ENCODE data around the gene ACSF2.
A peak's percentile ranks its signal among the peaks of the same experiment; 100 is the strongest.
"Not testable (repeated sequence)": the region's sequence is repeated elsewhere in the genome, so short reads cannot be mapped to it uniquely, and the experiment has no call there.

Gene ACSF2

GRCh38 chr17:50465635-50466034 is 39.6 kb downstream of the ACSF2 start:
- DNase-seq: no peak

GRCh38 chr17:50466371-50467113 is 40.5 kb downstream of the ACSF2 start:
- DNase-seq: no peak

GRCh38 chr17:50467114-50467854 is 41.3 kb downstream of the ACSF2 start:
- DNase-seq: no peak

- no peak for DNase-seq
These were observed 41.9 kb downstream of the ACSF2 start for GRCh38 chr17:50467855-50468303.

- no peak for DNase-seq
These were observed 42.5 kb downstream of the ACSF2 start, which contains the start of gene CHAD for GRCh38 chr17:50468304-50469207. Gene CHAD (minus strand): TSS chr17:50468880. CDS start chr17:50468813, 67 bp downstream.

- DNase-seq: no peak
These were observed 43.2 kb downstream of the ACSF2 start for GRCh38 chr17:50469208-50469605.

GRCh38 chr17:50469671-50470305 is 43.8 kb downstream of the ACSF2 start:
- DNase-seq: no peak

GRCh38 chr17:50470426-50470825 is 44.4 kb downstream of the ACSF2 start:
- no peak for DNase-seq

GRCh38 chr17:50471009-50471905 is 45.2 kb downstream of the ACSF2 start:
- no peak for DNase-seq

GRCh38 chr17:50472286-50472685 is 46.3 kb downstream of the ACSF2 start:
- DNase-seq: no peak

GRCh38 chr17:50472761-50473161 is 46.7 kb downstream of the ACSF2 start:
- not testable (repeated sequence) for DNase-seq

GRCh38 chr17:50473901-50474300 is 47.9 kb downstream of the ACSF2 start:
- no peak for DNase-seq

GRCh38 chr17:50474523-50474922 is 48.5 kb downstream of the ACSF2 start:
- no peak for DNase-seq

GRCh38 chr17:50475362-50475761 is 49.3 kb downstream of the ACSF2 start:
- no peak for DNase-seq

GRCh38 chr17:50475775-50476544 is 49.9 kb downstream of the ACSF2 start:
- DNase-seq: not testable (repeated sequence)

GRCh38 chr17:50476545-50477315 is 50.7 kb downstream of the ACSF2 start:
- no peak for DNase-seq

GRCh38 chr17:50477976-50478375 is 52.0 kb downstream of the ACSF2 start:
- no peak for DNase-seq

- peak; percentile 88 to 92 for DNase-seq
These were observed 52.7 kb downstream of the ACSF2 start, which contains the start of gene RSAD1 for GRCh38 chr17:50478391-50479381. Gene RSAD1 (plus strand): TSS chr17:50478860. CDS start chr17:50478885, 25 bp downstream.
